Neural cell (in vitro differentiated cells): ENCODE data around the gene LHPP.

Experiments
- EP300 ChIP-seq: fragments of 450-650 bp; conservative IDR thresholded peaks from 2 replicates; pipeline ENCODE4 v1.6.1; 2014; ENCODE audit warnings: antibody characterized with exemption, mild to moderate bottlenecking, moderate library complexity; ENCODE audit not compliant: poor library complexity, severe bottlenecking
- EZH2 ChIP-seq: fragments of 200-600, 300-800 bp; shearing (Covaris generic), sonication (generic); IDR thresholded peaks from 2 replicates; pipeline ENCODE4 v1.6.1; 2014; ENCODE audit warnings: antibody characterized with exemption, low read length, borderline replicate concordance, mild to moderate bottlenecking; ENCODE audit not compliant: insufficient read depth, poor library complexity, severe bottlenecking
- MXI1 ChIP-seq: fragments of 450-650 bp; conservative IDR thresholded peaks from 2 replicates; pipeline ENCODE4 v1.6.1; 2014; ENCODE audit warnings: antibody characterized with exemption, mild to moderate bottlenecking; ENCODE audit not compliant: poor library complexity, severe bottlenecking
- POLR2AphosphoS5 ChIP-seq: IDR thresholded peaks from 2 replicates; pipeline ENCODE4 v1.6.1; 2012
- RAD21 ChIP-seq: fragments of 450-650 bp; conservative IDR thresholded peaks from 2 replicates; pipeline ENCODE4 v1.6.1; 2014; ENCODE audit warnings: antibody characterized with exemption, mild to moderate bottlenecking, moderate library complexity
- SMC3 ChIP-seq: fragments of 450-650 bp; conservative IDR thresholded peaks from 2 replicates; pipeline ENCODE4 v1.6.1; 2014; ENCODE audit warnings: antibody characterized with exemption, mild to moderate bottlenecking, moderate library complexity; ENCODE audit not compliant: poor library complexity
- TAF1 ChIP-seq: IDR thresholded peaks from 2 replicates; pipeline ENCODE4 v1.6.1; 2012; ENCODE audit warnings: low read depth
- TF ChIP-seq, protein P1 (sequence below): IDR thresholded peaks from 2 replicates; pipeline ENCODE4 v1.6.1; 2012; ENCODE audit warnings: borderline replicate concordance
- TF ChIP-seq, protein P2 (sequence below): fragments of 450-650 bp; IDR thresholded peaks from 2 replicates; pipeline ENCODE4 v1.5.1; 2014; ENCODE audit warnings: antibody characterized with exemption, mild to moderate bottlenecking, moderate library complexity; ENCODE audit not compliant: poor library complexity, severe bottlenecking

DNA sequence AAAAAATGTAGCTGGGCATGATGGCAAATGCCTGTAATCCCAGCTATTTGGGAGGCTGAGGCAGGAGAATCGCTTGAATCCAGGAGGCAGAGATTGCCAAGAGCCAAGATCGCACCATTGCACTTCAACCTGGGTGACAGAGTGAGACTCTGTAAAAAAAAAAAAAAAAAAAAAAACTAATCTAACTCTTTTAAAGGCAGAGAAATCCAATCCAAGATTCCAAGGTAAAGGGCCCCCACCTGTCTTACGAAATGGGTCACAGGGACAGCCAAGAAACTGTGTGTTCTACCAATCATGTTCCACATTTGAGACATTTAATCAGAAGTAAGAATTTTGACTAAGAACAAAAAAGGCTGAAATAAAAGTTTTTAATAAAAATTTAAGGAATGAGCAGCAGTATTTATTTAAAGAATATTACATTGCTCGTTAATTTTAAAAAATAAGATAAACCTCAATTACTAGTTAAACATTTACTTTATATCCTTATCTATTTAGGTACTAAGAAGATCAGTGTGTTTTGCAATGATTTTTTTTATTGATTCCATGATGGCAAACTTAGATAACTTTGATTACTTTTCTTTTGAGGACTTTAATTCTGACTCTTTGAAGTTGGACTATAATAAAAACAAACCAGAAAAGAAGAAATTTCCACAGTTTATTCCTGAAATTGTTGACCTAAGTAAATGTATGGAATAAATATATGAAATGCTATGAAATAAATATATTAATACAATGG, 36.2 kb upstream of the LHPP start:
- TF ChIP-seq EZH2 (no peak), RAD21 (no peak), POLR2AphosphoS5 (no peak), TAF1 (no peak), MXI1 (no peak), EP300 (no peak), SMC3 (no peak)
- TF ChIP-seq, protein P1, sequence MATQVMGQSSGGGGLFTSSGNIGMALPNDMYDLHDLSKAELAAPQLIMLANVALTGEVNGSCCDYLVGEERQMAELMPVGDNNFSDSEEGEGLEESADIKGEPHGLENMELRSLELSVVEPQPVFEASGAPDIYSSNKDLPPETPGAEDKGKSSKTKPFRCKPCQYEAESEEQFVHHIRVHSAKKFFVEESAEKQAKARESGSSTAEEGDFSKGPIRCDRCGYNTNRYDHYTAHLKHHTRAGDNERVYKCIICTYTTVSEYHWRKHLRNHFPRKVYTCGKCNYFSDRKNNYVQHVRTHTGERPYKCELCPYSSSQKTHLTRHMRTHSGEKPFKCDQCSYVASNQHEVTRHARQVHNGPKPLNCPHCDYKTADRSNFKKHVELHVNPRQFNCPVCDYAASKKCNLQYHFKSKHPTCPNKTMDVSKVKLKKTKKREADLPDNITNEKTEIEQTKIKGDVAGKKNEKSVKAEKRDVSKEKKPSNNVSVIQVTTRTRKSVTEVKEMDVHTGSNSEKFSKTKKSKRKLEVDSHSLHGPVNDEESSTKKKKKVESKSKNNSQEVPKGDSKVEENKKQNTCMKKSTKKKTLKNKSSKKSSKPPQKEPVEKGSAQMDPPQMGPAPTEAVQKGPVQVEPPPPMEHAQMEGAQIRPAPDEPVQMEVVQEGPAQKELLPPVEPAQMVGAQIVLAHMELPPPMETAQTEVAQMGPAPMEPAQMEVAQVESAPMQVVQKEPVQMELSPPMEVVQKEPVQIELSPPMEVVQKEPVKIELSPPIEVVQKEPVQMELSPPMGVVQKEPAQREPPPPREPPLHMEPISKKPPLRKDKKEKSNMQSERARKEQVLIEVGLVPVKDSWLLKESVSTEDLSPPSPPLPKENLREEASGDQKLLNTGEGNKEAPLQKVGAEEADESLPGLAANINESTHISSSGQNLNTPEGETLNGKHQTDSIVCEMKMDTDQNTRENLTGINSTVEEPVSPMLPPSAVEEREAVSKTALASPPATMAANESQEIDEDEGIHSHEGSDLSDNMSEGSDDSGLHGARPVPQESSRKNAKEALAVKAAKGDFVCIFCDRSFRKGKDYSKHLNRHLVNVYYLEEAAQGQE: no peak
- TF ChIP-seq, protein P2, sequence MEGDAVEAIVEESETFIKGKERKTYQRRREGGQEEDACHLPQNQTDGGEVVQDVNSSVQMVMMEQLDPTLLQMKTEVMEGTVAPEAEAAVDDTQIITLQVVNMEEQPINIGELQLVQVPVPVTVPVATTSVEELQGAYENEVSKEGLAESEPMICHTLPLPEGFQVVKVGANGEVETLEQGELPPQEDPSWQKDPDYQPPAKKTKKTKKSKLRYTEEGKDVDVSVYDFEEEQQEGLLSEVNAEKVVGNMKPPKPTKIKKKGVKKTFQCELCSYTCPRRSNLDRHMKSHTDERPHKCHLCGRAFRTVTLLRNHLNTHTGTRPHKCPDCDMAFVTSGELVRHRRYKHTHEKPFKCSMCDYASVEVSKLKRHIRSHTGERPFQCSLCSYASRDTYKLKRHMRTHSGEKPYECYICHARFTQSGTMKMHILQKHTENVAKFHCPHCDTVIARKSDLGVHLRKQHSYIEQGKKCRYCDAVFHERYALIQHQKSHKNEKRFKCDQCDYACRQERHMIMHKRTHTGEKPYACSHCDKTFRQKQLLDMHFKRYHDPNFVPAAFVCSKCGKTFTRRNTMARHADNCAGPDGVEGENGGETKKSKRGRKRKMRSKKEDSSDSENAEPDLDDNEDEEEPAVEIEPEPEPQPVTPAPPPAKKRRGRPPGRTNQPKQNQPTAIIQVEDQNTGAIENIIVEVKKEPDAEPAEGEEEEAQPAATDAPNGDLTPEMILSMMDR: no peak
